Measurements from ENCODE around the gene IFT74.
A peak's percentile ranks its signal among the peaks of the same experiment; 100 is the strongest.

IFT74 gene

DNA sequence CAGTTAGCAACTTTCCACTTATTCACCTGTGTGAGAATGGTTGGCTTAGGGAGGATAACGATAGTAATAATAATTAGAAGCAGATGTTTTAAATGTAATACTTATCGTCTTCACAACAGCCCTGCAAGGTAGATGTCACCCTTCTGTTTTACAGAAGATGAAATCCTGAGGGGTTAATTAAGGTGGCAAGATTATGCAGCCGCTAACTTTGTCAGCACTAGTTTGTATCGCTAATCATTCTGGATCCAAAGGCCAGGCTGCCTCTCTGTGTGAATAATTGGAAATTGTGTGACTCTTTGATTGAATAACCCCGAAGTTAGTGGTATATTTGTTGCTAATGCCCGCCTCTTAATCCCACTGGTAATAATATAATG lies 635 bp downstream of the IFT74 start:
- TF ChIP-seq, protein P1, sequence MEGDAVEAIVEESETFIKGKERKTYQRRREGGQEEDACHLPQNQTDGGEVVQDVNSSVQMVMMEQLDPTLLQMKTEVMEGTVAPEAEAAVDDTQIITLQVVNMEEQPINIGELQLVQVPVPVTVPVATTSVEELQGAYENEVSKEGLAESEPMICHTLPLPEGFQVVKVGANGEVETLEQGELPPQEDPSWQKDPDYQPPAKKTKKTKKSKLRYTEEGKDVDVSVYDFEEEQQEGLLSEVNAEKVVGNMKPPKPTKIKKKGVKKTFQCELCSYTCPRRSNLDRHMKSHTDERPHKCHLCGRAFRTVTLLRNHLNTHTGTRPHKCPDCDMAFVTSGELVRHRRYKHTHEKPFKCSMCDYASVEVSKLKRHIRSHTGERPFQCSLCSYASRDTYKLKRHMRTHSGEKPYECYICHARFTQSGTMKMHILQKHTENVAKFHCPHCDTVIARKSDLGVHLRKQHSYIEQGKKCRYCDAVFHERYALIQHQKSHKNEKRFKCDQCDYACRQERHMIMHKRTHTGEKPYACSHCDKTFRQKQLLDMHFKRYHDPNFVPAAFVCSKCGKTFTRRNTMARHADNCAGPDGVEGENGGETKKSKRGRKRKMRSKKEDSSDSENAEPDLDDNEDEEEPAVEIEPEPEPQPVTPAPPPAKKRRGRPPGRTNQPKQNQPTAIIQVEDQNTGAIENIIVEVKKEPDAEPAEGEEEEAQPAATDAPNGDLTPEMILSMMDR (IDR thresholded peaks at IDR 0.05; ENCODE audit: poor library complexity, severe bottlenecking): no peak
- DNase-seq (ENCODE audit: low spot score) (no peak), ATAC-seq (ENCODE audit: low read depth) (no peak)
- Histone ChIP-seq H3K27ac (ENCODE audit: poor library complexity, severe bottlenecking) (peak overlapping the region; percentile 25), H3K36me3 (ENCODE audit: low read depth) (peaks cover under 1% of the 10 kb centered on the region), H3K27me3 (ENCODE audit: insufficient read depth, poor library complexity, severe bottlenecking) (no peaks in the 10 kb centered on the region), H3K4me3 (ENCODE audit: severe bottlenecking) (peak overlapping the region; percentile 45), H3K4me1 (ENCODE audit: insufficient read depth, poor library complexity, severe bottlenecking) (peaks cover 5% of the 10 kb centered on the region), H3K9me3 (ENCODE audit: severe bottlenecking) (no peaks in the 10 kb centered on the region)

DNA sequence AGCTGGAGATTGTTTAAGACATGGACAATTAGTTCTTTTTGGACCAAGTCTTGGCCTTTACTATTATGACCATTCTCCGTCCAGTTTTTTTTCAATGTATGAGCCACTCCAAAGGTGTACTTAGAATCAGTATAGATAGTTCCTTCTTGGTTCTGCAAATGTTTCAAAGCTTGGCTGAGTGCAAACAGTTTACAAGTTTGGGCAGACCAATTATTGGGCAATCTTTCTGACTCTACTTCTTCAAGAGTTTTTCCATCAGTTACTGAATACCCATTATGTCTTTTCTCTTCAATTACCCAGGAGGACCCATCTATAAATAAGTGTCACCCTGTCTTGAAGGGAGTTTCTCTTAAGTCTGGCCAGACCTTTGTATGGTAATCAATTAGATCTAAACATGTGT lies 15.5 kb downstream of the IFT74 start:
- Histone ChIP-seq H3K27ac (ENCODE audit: poor library complexity, severe bottlenecking) (no peak overlapping the region), H3K4me3 (ENCODE audit: severe bottlenecking) (no peak overlapping the region), H3K27me3 (ENCODE audit: insufficient read depth, poor library complexity, severe bottlenecking) (no peaks in the 10 kb centered on the region), H3K9me3 (ENCODE audit: severe bottlenecking) (no peaks in the 10 kb centered on the region), H3K36me3 (ENCODE audit: low read depth) (no peaks in the 10 kb centered on the region), H3K4me1 (ENCODE audit: insufficient read depth, poor library complexity, severe bottlenecking) (peaks cover 15% of the 10 kb centered on the region)
- ATAC-seq (ENCODE audit: low read depth) (no peak), DNase-seq (ENCODE audit: low spot score) (no peak)
- TF ChIP-seq, protein P1 (IDR thresholded peaks at IDR 0.05; ENCODE audit: poor library complexity, severe bottlenecking): no peak

DNA sequence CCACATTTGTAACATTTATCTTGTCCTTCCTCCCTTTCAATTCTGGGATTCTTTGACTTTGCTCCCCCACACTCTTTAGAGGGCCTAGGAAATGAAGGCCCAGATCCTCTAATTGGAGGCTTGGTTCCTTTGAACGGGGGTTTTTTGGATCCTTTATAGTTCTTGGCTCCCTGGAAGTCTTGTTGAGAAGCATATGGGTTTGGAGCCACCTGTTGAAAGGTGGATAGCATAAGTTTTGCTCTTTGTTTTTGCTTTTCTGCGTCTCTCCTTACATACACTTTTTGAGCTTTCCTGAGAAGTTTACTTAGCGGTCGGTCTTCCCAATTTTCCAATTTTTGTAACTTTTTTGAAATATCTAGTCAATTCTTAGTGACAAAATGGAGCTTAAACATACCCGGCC lies 17.8 kb downstream of the IFT74 start:
- DNase-seq (ENCODE audit: low spot score) (no peak), ATAC-seq (ENCODE audit: low read depth) (no peak)
- no peak overlapping the region for H3K27ac ChIP-seq (ENCODE audit: poor library complexity, severe bottlenecking)
- no peaks in the 10 kb centered on the region for H3K9me3 ChIP-seq (ENCODE audit: severe bottlenecking)
- no peak overlapping the region for H3K4me3 ChIP-seq (ENCODE audit: severe bottlenecking)
- H3K36me3 ChIP-seq (ENCODE audit: low read depth): peaks cover 7% of the 10 kb centered on the region; the same call in 1 of the 2 replicates
- H3K4me1 ChIP-seq (ENCODE audit: insufficient read depth, poor library complexity, severe bottlenecking): peaks cover 20% of the 10 kb centered on the region
- H3K27me3 ChIP-seq (ENCODE audit: insufficient read depth, poor library complexity, severe bottlenecking): no peaks in the 10 kb centered on the region
- TF ChIP-seq, protein P1 (IDR thresholded peaks at IDR 0.05; ENCODE audit: poor library complexity, severe bottlenecking): no peak

DNA sequence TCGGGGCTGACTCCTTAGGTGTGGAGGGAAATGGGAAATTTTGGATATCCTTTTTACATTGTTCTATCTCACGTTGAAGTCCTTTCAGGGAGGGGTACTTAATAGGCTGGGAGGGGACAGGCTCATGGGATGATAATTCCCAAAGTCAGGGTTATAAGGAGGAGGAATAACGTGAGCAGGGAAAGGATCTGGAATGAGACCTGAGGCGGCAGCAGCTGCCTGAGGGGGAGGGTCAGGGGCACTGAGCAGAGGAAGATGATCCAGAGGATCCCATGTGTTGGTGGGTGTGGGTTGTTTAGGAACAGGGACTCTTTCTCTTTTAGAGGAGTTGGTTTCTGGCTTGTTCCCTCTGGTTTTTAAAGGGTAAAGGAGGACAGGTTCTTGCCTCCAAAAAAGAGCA lies 18.7 kb downstream of the IFT74 start:
- DNase-seq (ENCODE audit: low spot score) (no peak), ATAC-seq (ENCODE audit: low read depth) (no peak)
- H3K27ac ChIP-seq (ENCODE audit: poor library complexity, severe bottlenecking): no peak overlapping the region
- TF ChIP-seq, protein P1 (IDR thresholded peaks at IDR 0.05; ENCODE audit: poor library complexity, severe bottlenecking): no peak
- no peaks in the 10 kb centered on the region for H3K27me3 ChIP-seq (ENCODE audit: insufficient read depth, poor library complexity, severe bottlenecking)
- no peak overlapping the region for H3K4me3 ChIP-seq (ENCODE audit: severe bottlenecking)
- peaks cover 20% of the 10 kb centered on the region for H3K4me1 ChIP-seq (ENCODE audit: insufficient read depth, poor library complexity, severe bottlenecking)
- H3K36me3 ChIP-seq (ENCODE audit: low read depth): peaks cover 7% of the 10 kb centered on the region; the same call in 1 of the 2 replicates
- no peaks in the 10 kb centered on the region for H3K9me3 ChIP-seq (ENCODE audit: severe bottlenecking)

DNA sequence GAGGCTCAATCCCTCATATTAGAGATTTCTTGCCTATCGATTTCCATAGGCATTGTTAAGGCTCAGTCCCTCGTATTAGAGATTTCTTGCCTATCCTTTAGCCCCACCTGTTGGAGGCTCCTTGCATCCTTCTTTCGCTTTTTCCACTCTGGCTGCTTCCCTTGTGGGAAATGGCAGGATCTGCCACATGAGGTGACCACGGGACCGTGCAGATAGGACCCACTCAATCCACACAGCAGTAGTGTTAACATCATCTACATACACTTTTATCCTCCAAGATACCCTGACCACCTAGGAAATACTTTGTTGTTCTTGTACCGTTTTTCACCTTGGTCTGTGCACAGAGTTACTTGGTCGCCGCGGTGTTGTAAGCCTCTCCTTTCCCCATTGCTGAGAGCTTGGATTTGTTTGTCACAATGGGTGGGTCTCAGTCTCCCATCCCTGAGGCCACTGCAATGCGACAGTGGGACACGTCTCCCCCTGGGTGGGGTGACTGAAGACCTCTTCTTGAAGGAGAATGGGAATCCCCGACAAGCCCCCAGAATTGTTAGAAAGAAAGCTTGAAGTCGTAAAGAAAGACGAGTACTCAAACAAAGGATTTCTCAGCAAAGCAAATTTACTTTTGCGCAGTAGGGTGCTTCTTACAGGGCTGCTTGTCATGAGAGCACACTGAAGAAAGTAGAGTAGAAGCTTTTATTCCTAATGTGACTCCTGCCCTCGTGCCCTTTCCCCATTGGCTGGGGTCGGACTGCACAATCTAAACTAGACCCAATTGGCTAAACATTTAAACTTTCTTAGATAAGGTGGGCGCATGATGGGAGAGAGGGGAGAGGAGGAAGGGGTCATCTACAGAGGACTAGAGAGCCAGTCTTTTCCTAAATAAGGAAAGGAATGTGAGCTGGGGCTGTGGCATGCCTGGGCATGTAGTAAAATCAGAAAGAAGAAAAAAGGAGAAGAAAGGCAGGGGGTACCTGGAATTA lies 19.8 kb downstream of the IFT74 start:
- ATAC-seq (ENCODE audit: low read depth) (peak; percentile 70; the same call in 2 of the 3 replicates), DNase-seq (ENCODE audit: low spot score) (no peak)
- no peak overlapping the region for H3K4me3 ChIP-seq (ENCODE audit: severe bottlenecking)
- TF ChIP-seq, protein P1 (IDR thresholded peaks at IDR 0.05; ENCODE audit: poor library complexity, severe bottlenecking): peak; percentile 49
- H3K4me1 ChIP-seq (ENCODE audit: insufficient read depth, poor library complexity, severe bottlenecking): peaks cover 20% of the 10 kb centered on the region
- no peaks in the 10 kb centered on the region for H3K27me3 ChIP-seq (ENCODE audit: insufficient read depth, poor library complexity, severe bottlenecking)
- peak overlapping the region; percentile 7 for H3K27ac ChIP-seq (ENCODE audit: poor library complexity, severe bottlenecking)
- H3K9me3 ChIP-seq (ENCODE audit: severe bottlenecking): no peaks in the 10 kb centered on the region
- H3K36me3 ChIP-seq (ENCODE audit: low read depth): peaks cover 7% of the 10 kb centered on the region; the same call in 1 of the 2 replicates

Measured in RWPE2 (cell line).